Peyer's patch (tissue), 4 donors: Measurements from ENCODE around the gene MEF2C. TPM values are rescaled to one million over a fixed set of nuclear protein-coding genes. Genes with fewer than 3 reads are reported as not detected.

Experiments
- DNase-seq, 3 donors: peaks; one replicate each; pipeline ENCODE4 v3.0.0-alpha.2; 2017 to 2019
- H3K27ac ChIP-seq, 4 donors: fragments of 200-600 bp; sonication (generic); one replicate each; pipeline ENCODE4 v1.5.1; 2016 to 2019
- H3K27me3 ChIP-seq, 2 donors: fragments of 200-600 bp; sonication (generic); one replicate each; pipeline ENCODE4 v1.5.1; 2019
- H3K36me3 ChIP-seq, 3 donors: fragments of 200-600 bp; sonication (generic); one replicate each; pipeline ENCODE4 v1.5.1; 2016 to 2019
- H3K4me1 ChIP-seq, 4 donors: fragments of 200-600 bp; sonication (generic); one replicate each; pipeline ENCODE4 v1.5.1; 2016 to 2019
- H3K4me3 ChIP-seq, 4 donors: fragments of 200-600 bp; sonication (generic); 1 replicate in 3 of 4; 2 replicates in 1 of 4; pipeline ENCODE4 v1.5.1; 2016 to 2019; ENCODE audit warnings: mild to moderate bottlenecking in 1 of 4
- H3K9me3 ChIP-seq, 4 donors: fragments of 200-600 bp; sonication (generic); one replicate each; pipeline ENCODE4 v1.5.1; 2016 to 2019; ENCODE audit warnings: mild to moderate bottlenecking in 1 of 4
- POLR2A ChIP-seq, 2 donors: fragments of 450-650 bp; IDR thresholded peaks; one replicate each; pipeline ENCODE4 v1.5.1; 2017; ENCODE audit warnings: antibody characterized with exemption in 2 of 2, mild to moderate bottlenecking in 2 of 2, moderate library complexity in 2 of 2
- total RNA-seq, 4 donors: library from RNA; depleted of rRNA; stranded (reverse); fragments of >200 nt; gene quantifications; one replicate each; pipeline ENCODE4 v1.1.0, GENCODE V29; 2016
- TF ChIP-seq, protein P1 (sequence below), 6 experiments: fragments of 450-650 bp in 4 of 6; fragments of 200-600 bp in 2 of 6; sonication (generic) in 1 of 6; IDR thresholded peaks; one replicate each; pipeline ENCODE4 v1.5.1; 2017 to 2019; ENCODE audit warnings: antibody characterized with exemption in 6 of 6, mild to moderate bottlenecking in 3 of 6, moderate library complexity in 1 of 6

Gene MEF2C
- total RNA-seq, 4 donors from 2014 or later = 5.4 to 137 (median 14.4) TPM

DNA sequence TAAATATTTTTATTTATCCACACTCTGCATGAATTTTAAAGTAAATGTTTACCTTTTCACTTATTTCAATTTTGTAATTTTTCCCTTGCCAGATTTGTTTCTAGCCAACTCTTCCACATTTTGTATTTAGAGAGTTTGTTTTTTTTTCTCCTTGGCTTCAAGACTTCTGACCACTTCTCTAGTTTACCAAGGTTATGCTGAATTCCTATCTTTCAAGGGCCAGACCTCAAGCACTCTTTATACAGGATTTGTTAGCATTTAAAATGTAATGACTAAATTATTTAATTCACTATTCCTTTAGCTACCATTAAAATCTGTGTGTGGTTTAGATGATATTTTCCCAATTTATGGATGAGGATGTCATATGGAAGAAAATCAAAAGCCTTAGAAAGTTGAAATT lies 42.5 kb downstream of the MEF2C start:
- Histone ChIP-seq H3K36me3 (no peaks in the 10 kb centered on the region), H3K4me3 (no peak overlapping the region), H3K4me1 (peaks cover 0 to 8% (median 0%) of the 10 kb centered on the region in 4 donors), H3K9me3 (no peaks in the 10 kb centered on the region), H3K27ac (no peak overlapping the region), H3K27me3 (no peaks in the 10 kb centered on the region)
- TF ChIP-seq POLR2A (IDR thresholded peaks at IDR 0.05) = no peak
- TF ChIP-seq, protein P1, sequence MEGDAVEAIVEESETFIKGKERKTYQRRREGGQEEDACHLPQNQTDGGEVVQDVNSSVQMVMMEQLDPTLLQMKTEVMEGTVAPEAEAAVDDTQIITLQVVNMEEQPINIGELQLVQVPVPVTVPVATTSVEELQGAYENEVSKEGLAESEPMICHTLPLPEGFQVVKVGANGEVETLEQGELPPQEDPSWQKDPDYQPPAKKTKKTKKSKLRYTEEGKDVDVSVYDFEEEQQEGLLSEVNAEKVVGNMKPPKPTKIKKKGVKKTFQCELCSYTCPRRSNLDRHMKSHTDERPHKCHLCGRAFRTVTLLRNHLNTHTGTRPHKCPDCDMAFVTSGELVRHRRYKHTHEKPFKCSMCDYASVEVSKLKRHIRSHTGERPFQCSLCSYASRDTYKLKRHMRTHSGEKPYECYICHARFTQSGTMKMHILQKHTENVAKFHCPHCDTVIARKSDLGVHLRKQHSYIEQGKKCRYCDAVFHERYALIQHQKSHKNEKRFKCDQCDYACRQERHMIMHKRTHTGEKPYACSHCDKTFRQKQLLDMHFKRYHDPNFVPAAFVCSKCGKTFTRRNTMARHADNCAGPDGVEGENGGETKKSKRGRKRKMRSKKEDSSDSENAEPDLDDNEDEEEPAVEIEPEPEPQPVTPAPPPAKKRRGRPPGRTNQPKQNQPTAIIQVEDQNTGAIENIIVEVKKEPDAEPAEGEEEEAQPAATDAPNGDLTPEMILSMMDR (IDR thresholded peaks at IDR 0.05) = no peak
- DNase-seq = no peak

DNA sequence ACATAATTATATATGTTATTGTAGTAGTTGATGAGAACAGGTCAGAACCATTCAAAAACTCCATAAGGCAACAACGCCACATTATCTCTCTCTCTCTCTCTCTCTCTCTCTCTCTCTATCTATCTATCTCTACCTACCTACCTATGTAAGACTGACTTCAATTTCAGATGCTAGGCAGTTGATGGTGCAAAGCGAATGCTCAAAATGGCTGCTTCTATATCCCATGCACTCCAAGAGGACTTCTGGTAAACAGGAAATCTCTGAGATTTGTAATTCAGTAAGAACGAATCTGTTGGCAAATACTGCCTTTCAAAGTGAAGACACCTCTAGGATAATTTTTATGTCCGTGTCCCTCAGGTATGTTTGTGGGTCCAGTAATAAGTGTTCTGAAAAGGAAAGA lies 43.7 kb downstream of the MEF2C start:
- DNase-seq = no peak
- Histone ChIP-seq H3K27me3 (no peaks in the 10 kb centered on the region), H3K9me3 (no peaks in the 10 kb centered on the region), H3K4me1 (peaks cover 0 to 3% (median 0%) of the 10 kb centered on the region in 4 donors), H3K27ac (no peak overlapping the region), H3K4me3 (no peak overlapping the region), H3K36me3 (no peaks in the 10 kb centered on the region)
- TF ChIP-seq, protein P1 (IDR thresholded peaks at IDR 0.05) = no peak
- TF ChIP-seq POLR2A (IDR thresholded peaks at IDR 0.05) = no peak

DNA sequence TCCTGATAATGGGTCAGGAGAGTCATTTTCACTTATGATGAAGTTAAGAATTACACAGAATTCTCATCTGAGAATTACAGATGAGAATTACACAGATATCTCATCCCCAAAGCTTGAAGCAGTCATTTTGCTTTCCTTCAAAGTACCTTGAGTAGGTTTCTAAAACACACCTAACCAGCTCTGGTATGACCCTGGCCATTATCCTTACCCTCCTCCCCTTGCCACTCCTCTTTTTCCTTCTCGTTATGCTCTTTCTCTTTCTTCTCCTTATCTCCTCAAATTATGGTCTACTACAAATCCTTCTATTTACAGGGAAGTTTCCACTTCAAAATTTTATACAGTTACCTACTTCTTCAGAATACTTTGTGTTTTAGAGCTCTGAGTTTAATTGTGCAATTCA lies 44.5 kb downstream of the MEF2C start:
- Histone ChIP-seq H3K27ac (no peak overlapping the region), H3K36me3 (no peaks in the 10 kb centered on the region), H3K4me1 (peaks cover 0 to 3% (median 0%) of the 10 kb centered on the region in 4 donors), H3K27me3 (no peaks in the 10 kb centered on the region), H3K4me3 (no peak overlapping the region), H3K9me3 (no peaks in the 10 kb centered on the region)
- DNase-seq = no peak
- TF ChIP-seq, protein P1 (IDR thresholded peaks at IDR 0.05) = no peak
- no peak for TF ChIP-seq POLR2A (IDR thresholded peaks at IDR 0.05)

DNA sequence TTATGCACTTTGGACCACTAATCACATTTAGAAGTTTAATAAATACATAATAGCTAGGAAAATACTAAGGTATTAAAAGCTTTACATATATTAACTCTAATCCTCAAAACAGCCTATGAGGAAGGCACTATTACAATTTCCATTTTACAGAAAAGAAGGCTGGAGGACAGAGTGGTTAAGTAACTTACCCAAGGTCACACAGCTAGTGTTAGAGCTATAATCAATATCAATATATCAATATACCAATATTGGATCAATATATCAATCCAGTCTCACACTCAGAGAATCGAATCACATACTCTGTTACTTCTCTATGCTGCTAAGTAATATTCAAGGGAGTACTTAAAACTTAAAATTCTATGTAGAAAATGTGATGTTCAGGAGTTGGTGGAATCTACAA lies 45.2 kb downstream of the MEF2C start:
- no peak for DNase-seq

DNA sequence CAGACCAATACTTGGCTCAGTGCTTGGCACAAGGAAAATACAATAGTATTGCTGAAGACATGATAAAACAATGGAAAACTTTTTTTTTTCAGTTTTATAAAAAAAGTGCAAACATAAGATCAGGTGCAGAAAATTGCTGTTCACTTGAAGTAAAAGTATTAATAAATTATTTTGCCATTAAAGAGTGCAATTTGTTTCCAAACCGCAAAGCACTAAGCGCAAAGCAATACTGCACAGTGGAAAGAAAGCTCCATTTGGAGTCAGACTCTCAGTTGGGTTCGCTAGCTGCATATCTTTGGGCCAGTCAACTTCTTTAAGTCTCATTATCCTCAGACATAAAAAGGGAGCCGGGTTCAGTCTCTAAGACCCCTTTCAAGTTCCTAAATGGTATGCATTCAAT lies 45.8 kb downstream of the MEF2C start:
- H3K4me1 ChIP-seq = peaks cover 0 to 3% (median 0%) of the 10 kb centered on the region in 4 donors
- TF ChIP-seq POLR2A (IDR thresholded peaks at IDR 0.05) = no peak
- TF ChIP-seq, protein P1 (IDR thresholded peaks at IDR 0.05) = no peak
- H3K36me3 ChIP-seq = no peaks in the 10 kb centered on the region
- peak overlapping the region in 1 of 4 donors; percentile 72 for H3K27ac ChIP-seq
- H3K4me3 ChIP-seq = no peak overlapping the region
- no peaks in the 10 kb centered on the region for H3K9me3 ChIP-seq
- no peaks in the 10 kb centered on the region for H3K27me3 ChIP-seq
- no peak for DNase-seq

More for the DNA sequence above, 45.2 kb downstream of the MEF2C start:
- Histone ChIP-seq H3K4me3 (no peak overlapping the region), H3K27ac (no peak overlapping the region), H3K4me1 (peaks cover 0 to 3% (median 0%) of the 10 kb centered on the region in 4 donors), H3K9me3 (no peaks in the 10 kb centered on the region), H3K36me3 (no peaks in the 10 kb centered on the region), H3K27me3 (no peaks in the 10 kb centered on the region)
- no peak for TF ChIP-seq POLR2A (IDR thresholded peaks at IDR 0.05)
- TF ChIP-seq, protein P1 (IDR thresholded peaks at IDR 0.05) = no peak
